Measurements from ENCODE around the gene STING1.

STING1 gene

GRCh38 chr5:139431706-139432105 is 50.9 kb downstream of the STING1 start:
- DNase-seq: no peak

- DNase-seq: no peak
These were observed 52.5 kb downstream of the STING1 start for GRCh38 chr5:139430015-139430414.

- DNase-seq: peak; percentile 81
These were observed 56.2 kb downstream of the STING1 start for GRCh38 chr5:139426203-139426885.
